GM18526 (cell line): ENCODE data around the gene OR1E1.

Source experiments
- POLR2A ChIP-seq: IDR thresholded peaks from 3 replicates; pipeline ENCODE4 v1.6.1; 2011; ENCODE audit not compliant: insufficient read length; ENCODE audit errors: extremely low read depth

Gene OR1E1, protein sequence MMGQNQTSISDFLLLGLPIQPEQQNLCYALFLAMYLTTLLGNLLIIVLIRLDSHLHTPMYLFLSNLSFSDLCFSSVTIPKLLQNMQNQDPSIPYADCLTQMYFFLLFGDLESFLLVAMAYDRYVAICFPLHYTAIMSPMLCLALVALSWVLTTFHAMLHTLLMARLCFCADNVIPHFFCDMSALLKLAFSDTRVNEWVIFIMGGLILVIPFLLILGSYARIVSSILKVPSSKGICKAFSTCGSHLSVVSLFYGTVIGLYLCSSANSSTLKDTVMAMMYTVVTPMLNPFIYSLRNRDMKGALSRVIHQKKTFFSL

DNA sequence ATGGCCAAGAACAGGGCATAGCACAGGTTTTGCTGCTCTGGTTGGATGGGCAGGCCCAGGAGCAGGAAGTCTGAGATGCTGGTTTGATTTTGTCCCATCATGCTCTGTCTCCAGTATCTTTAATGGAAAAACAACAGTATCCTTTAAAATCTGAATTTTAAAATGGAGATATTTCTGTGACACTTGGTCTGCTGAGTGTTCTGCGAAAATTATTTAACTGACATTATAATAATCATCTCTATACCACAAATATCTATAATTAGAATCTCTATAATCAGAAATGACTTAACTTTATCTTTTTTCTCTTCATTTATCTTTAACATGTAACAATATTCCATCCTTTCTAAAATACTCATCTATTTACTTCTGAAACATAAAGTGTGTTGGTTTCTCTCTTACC is at the start of gene OR1E1:
Gene OR1E1, minus strand, starts transcription at position 101 of the 400 bp plus-strand sequence. Its CDS starts 0 bp downstream, at position 101.
- TF ChIP-seq POLR2A, result no peak

DNA sequence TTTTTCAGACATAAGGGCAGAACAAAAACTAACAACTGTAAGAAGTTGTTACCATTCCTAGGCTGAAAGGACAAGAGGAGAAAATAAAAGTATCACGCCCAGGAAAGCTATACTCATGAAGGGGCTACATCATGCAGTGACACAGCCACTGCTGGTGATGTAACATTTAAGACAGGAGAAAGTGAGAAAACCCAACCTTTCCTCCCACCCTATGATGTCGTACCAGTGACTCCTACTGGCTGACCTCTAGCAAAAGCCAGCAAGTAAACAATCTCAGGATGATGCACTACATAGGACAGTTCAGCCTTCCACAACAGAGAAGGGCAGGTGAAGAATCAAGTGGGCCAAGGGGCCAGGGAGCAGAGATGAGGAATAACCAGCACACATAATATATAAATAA is 49.4 kb upstream of the OR1E1 start:
- TF ChIP-seq POLR2A, result no peak

DNA sequence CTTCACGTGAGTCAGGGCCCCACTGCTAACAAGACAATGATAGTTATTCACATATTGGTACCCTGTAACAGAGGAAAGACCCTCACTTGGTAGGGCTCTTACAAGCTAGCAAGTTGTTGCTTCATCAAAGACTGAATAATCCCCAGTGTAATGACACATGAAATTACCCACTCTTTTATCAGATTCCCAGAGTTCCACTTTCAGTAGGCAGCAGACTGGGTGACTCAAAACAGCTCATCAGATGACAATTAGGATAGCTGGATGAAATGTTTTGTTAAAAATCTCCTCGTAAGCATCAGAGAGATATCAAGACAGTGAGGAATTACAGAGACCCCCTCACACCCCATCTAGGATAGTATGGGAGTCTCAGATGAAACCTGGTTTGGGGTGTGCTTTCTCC is 42.2 kb upstream of the OR1E1 start:
- no peak for TF ChIP-seq POLR2A

DNA sequence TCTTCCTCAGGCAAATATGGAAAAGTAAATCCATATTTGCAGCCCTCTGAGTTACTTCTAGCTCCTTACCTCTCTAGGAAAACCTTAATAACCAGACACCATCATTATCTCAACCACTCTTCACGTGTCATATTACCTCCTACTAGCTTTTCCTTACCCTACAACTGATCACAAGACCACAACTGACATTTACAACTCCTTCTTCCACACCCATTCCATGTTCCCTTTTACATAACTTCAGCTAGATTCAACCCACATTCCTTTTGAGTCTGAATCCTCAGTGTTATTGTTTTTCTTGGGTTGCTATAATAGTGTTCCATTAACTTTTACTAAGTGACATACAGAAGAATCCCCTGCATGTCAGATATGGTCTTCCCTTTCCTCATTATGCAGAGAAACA is 40.2 kb upstream of the OR1E1 start:
- TF ChIP-seq POLR2A, result no peak

DNA sequence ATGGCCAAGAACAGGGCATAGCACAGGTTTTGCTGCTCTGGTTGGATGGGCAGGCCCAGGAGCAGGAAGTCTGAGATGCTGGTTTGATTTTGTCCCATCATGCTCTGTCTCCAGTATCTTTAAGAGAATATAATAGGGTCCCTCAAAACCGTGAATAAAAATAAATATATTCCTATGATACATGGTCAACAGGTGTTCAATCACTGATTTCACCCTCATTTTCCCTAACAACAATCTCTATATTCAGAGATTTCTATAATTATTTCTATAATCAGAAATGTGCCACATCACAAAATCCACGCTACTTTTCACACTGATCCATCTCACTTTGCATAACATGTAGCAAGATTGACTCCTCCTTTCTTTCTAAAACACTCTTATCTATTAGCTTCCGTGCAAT is 35.5 kb upstream of the OR1E1 start, which contains the start of gene OR1E2:
Gene OR1E2, minus strand, starts transcription at position 101 of the 400 bp plus-strand sequence. Its CDS starts 0 bp downstream, at position 101.
- TF ChIP-seq POLR2A, result no peak

DNA sequence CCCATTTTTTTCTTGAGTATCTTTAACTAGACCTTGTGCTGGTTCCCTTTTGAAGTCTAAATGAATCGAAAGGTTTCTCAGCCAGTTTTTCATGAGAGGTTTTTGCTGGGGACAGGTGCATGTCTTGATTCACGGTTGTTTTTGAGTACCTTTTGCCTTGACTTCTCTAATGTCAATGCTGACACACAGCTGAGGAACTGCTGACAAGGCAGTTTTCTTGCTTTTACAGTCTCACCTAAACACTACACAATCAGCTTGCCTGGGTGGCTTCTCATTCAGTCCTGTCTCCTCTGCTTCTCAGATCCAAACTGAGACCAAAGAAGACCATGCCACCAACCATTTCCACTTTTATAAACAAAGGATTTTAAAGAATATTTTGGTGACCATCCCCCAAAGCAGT is 20.0 kb upstream of the OR1E1 start:
- no peak for TF ChIP-seq POLR2A

DNA sequence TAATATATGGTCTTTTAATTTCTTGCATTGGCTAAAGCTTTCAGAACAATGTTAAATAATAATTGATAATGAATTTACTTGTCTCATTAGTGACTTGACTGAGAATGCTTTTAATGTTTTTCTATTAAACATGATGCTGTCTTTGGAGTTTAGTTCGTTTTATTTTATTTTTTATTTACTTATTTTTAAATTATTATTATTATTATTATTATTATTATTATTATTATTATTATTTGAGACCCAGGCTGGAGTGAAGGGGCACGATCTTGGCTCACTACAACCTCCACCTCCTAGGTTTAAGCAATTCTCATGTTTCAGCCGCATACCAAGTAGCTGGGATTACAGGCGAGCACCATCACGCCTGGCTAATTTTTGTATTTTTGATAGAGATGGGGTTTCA is 17.4 kb upstream of the OR1E1 start:
- no peak for TF ChIP-seq POLR2A

DNA sequence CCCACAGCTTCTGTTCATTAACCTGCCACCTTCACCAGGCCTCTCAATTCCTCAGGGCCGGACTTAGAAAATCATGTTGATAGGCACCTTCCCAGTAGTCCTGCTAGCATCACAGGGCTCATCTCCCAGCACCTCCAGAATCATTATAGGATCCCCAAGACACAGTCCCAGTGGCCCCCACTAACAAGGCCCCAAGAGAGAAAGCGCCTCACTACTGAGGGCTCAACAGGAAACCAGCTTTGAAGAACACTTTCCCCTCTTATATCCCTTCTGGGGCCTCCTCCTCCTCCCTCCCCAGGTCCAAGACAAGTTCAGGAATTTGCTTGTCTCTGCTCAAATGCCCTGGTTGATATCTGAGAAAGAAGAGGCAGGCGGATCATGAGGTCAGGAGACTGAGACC is 12.9 kb upstream of the OR1E1 start, which contains the start of gene OR3A3:
Gene OR3A3, plus strand, starts transcription at position 301 of the 400 bp plus-strand sequence.
- TF ChIP-seq POLR2A, result no peak

DNA sequence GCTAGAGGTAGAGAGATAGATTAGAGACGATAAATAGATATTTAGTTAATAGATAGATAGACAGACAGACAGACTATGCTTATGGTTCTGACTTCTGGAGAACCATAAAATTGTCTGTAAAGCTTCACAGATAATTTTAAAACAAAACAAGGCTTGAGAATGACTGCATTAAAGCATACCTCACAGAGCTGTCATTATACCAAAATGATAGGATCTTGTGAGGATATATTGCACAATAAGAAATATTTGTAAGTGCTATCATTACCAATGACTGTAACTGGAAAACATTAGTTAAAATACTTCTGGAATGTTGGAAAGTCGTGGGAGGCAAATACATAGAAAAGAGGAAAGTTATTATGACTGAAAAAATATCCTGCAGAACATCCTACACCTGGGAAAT is 3.6 kb upstream of the OR1E1 start:
- TF ChIP-seq POLR2A, result no peak

DNA sequence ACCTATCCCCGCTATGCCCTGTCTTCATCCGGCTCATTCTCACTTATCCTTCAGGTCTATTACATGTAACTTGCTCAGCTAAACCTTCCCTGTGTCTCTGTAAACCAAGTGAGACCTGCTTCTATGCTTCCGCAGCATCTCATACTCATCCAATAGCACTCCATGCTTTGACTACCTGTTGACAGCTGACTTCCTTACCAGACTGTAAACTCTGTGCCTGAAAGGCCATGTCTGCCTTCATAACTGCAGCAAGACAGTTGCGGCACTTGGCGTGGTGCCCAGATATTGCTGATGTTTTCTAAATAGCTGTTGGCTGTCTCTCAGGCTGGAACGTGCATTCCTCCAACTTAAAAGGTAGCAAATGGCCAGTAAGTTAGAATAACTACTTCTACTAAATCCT is 1.8 kb upstream of the OR1E1 start:
- TF ChIP-seq POLR2A, result no peak

DNA sequence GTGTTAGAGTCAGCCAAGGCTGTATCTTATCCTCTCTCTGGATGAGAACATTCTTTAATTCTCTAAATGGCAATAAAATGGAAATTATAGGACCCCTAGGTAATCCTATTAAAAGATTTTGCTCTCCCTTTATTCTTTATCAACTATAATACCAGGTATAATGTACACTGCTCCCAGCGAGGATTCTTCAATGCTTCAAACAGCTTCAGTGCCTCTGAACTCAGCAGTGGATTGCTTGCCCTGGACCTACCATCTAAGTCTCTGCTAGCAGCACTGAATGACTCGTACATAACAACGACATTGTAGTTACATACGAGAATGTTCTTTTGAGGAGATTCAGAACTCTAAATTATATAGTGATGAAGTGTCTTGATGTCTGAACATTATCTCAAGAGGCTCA is 8.4 kb downstream of the OR1E1 start:
- no peak for TF ChIP-seq POLR2A

DNA sequence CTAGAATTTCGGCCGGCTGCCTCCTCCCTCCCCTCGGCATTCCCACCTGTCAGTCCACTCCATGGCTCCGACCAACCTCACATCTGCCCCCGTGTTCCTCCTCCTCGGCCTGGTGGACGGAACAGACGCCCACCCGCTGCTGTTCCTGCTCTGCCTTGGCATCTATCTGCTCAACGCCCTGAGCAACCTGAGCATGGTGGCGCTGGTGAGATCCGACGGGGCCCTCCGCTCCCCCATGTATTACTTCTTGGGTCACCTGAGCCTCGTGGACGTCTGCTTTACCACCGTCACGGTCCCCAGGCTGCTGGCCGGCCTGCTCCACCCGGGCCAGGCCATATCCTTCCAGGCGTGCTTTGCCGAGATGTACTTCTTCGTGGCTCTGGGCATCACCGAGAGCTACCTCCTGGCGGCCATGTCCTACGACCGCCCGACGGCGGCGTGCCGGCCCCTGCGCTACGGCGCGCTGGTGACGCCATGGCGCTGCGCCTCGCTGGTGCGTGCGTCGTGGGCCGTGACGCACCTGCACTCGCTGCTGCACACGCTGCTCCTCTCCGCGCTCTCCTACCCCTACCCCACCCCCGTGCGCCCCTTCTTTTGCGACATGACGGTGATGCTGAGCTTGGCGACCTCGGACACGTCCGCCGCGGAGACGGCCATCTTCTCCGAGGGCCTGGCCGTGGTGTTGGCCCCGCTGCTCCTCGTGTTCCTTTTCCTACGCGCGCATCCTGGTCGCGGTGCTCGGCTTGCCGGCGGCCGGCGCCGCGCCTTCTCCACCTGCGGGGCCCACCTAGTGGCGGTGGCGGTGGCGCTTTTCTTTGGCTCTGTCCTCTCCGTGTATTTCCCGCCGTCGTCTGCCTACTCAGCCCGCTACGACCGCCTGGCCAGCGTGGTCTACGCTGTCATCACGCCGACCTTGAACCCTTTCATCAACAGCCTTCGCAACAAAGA is 12.1 kb downstream of the OR1E1 start, which contains the start of gene OR3A2:
Gene OR3A2, minus strand, starts transcription at position 440 of the 948 bp plus-strand sequence.
- TF ChIP-seq POLR2A, result no peak

DNA sequence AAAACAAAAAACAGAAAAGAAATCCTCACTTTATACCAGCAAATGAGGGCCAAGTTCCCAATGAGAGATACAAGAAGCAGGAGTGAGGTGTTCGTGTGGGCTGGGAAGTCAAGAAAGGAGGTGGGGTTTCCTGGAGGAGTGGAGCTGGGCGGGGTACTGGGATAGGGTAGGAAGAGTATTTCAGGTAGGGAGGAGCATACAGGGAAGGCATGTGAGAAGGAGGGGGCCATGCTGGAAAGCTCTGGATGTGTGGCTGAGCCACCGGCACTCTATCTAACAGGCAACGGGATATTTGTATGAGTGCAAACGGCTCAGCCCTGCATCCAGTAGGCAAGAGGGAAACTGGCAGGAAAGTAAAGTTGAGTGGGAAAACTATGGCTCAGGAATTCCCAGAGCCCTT is 16.3 kb downstream of the OR1E1 start:
- TF ChIP-seq POLR2A, result no peak

DNA sequence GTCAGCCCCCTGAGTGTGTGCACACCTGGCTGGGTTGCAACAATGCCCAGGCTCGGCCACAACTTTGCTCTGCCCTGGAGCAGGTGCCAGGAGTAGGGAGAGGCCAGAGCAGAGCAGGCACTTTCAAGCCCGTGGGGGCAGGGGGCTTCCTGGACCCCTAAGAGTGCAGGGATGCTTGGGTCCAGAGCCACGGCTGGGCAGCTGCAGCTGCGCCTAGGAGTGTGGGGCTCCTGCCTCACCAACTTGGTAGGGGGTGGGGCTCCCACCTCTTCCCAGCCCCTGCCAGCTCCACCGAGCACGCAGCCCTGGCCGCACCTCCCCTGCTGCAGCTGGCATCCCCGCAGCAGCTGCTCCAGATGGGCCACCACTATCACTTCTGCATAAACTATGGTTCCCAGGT is 19.9 kb downstream of the OR1E1 start:
- no peak for TF ChIP-seq POLR2A
